Measurements from ENCODE around the gene SREK1IP1.
"Not testable (repeated sequence)": the region's sequence is repeated elsewhere in the genome, so short reads cannot be mapped to it uniquely, and the experiment has no call there.

The SREK1IP1 gene

DNA sequence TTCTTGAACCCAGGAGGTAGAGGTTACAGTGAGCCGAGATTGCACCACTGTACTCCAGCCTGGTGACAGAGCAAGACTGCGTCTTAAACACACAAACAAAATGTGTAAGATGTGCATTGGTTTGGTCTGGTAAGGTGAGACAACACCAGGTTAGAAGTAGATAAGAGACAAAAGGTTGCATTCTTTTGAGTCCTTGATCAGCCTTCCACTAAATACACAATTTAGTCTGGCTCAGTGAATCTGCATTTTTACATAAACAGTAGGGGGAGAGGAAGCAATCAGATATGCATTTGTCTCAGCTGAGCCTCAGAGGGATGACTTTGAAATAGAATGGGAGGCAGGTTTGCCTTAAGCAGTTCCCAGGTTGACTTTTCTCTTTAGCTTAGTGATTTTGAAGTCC, 62.4 kb downstream of the SREK1IP1 start:
- H3K4me2 ChIP-seq (ENCODE audit: low read length); H3K4me1 ChIP-seq (ENCODE audit: control insufficient read depth, insufficient read depth, low read length); H3K4me3 ChIP-seq (ENCODE audit: low read length); H3K36me3 ChIP-seq (ENCODE audit: insufficient read depth, low read length); H3K9me3 ChIP-seq (replicated peaks; ENCODE audit: low read length); H3K27me3 ChIP-seq (ENCODE audit: control insufficient read depth, insufficient read depth, low read length); H3K9ac ChIP-seq (ENCODE audit: low read depth, low read length): not testable (repeated sequence)

DNA sequence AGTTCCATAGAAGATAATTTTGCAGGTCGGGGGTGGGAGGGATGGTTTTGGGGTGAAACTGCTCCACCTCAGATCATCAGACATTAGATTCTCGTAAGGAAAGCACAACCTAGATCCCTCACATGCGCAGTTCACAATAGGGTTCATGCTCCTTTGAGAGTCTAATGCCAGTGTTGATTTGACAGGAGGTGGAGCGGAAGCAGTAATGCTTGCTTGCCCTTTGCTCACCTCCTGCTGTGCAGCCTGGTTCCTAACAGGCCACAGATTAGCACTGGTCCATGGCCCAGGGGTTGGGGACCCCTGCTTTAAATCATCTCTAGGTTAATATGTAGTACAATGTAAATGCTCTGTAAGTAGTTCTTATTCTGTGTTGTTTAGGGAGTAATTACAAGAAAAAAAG, 67.7 kb downstream of the SREK1IP1 start:
- H3K4me2 ChIP-seq (ENCODE audit: low read length), result no peak overlapping the region
- H3K9me3 ChIP-seq (replicated peaks; ENCODE audit: low read length), result no peaks in the 10 kb centered on the region
- H3K9ac ChIP-seq (ENCODE audit: low read depth, low read length), result no peak overlapping the region
- H3K4me3 ChIP-seq (ENCODE audit: low read length), result no peak overlapping the region
- H3K4me1 ChIP-seq (ENCODE audit: control insufficient read depth, insufficient read depth, low read length), result no peaks in the 10 kb centered on the region
- no peaks in the 10 kb centered on the region for H3K36me3 ChIP-seq (ENCODE audit: insufficient read depth, low read length)
- peaks cover 24% of the 10 kb centered on the region for H3K27me3 ChIP-seq (ENCODE audit: control insufficient read depth, insufficient read depth, low read length)

DNA sequence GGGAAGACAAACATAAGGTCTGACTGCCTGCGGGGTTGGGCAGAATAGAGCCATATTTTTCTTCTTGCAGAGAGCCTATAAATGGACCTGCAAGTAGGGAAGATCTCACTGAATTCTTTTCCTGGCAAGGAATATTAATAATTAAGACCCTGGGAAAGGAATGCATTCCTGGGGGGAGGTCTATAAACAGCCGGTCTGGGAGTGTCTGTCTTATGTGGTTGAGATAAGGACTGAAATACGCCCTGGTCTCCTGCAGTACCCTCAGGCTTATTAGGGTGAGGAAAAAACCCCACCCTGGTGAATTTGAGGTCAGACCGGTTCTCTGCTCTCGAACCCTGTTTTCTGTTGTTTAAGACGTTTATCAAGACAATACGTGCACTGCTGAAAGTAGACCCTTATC, 72.1 kb downstream of the SREK1IP1 start:
- not testable (repeated sequence) for H3K4me2 ChIP-seq (ENCODE audit: low read length); H3K36me3 ChIP-seq (ENCODE audit: insufficient read depth, low read length); H3K9me3 ChIP-seq (replicated peaks; ENCODE audit: low read length); H3K4me1 ChIP-seq (ENCODE audit: control insufficient read depth, insufficient read depth, low read length); H3K9ac ChIP-seq (ENCODE audit: low read depth, low read length); H3K4me3 ChIP-seq (ENCODE audit: low read length)
- peaks cover 33% of the 10 kb centered on the region for H3K27me3 ChIP-seq (ENCODE audit: control insufficient read depth, insufficient read depth, low read length)

DNA sequence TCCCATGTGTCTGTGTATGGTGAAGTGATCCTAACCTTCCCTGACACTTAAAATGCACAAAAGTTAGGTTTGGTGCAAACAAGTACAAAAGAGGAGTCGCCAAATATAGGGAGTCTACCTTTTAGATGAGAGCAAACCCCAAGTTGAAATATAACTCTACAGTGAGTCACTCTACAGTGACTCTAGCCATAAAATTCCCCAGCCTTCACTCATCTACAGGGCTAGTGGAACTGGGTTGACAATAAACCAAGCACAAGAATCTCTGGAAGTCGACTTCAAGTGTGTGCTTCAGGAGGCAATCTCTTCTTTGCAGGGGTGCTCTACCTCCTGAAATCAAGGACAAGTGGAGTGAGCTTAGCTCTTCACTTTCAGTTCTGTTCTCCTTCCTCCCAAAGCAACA, 74.9 kb downstream of the SREK1IP1 start:
- Histone ChIP-seq H3K36me3 (ENCODE audit: insufficient read depth, low read length) (no peaks in the 10 kb centered on the region), H3K4me3 (ENCODE audit: low read length) (no peak overlapping the region), H3K27me3 (ENCODE audit: control insufficient read depth, insufficient read depth, low read length) (peaks cover 54% of the 10 kb centered on the region), H3K9me3 (replicated peaks; ENCODE audit: low read length) (no peaks in the 10 kb centered on the region), H3K4me1 (ENCODE audit: control insufficient read depth, insufficient read depth, low read length) (peaks cover 9% of the 10 kb centered on the region), H3K9ac (ENCODE audit: low read depth, low read length) (no peak overlapping the region), H3K4me2 (ENCODE audit: low read length) (no peak overlapping the region)

DNA sequence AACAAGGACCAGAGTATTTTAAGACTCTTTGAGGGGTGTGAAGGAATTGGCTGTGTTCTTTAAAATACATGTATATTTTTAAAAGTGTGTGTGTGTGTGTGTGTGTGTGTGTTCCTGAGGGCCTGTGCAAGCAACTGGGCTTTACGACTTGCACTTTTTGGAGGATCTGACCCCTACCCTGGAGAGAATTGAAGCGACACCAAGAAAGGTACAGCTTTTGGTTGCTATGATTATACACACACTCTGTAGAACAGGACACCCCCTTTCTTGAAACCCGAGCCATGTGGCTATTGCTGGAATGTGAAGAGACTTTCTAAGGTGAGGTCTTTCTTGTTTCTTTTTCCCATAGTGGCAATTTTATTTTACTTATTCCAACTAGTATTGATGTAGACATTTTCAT, 77.2 kb downstream of the SREK1IP1 start:
- peak overlapping the region; percentile 58 for H3K4me3 ChIP-seq (ENCODE audit: low read length)

DNA sequence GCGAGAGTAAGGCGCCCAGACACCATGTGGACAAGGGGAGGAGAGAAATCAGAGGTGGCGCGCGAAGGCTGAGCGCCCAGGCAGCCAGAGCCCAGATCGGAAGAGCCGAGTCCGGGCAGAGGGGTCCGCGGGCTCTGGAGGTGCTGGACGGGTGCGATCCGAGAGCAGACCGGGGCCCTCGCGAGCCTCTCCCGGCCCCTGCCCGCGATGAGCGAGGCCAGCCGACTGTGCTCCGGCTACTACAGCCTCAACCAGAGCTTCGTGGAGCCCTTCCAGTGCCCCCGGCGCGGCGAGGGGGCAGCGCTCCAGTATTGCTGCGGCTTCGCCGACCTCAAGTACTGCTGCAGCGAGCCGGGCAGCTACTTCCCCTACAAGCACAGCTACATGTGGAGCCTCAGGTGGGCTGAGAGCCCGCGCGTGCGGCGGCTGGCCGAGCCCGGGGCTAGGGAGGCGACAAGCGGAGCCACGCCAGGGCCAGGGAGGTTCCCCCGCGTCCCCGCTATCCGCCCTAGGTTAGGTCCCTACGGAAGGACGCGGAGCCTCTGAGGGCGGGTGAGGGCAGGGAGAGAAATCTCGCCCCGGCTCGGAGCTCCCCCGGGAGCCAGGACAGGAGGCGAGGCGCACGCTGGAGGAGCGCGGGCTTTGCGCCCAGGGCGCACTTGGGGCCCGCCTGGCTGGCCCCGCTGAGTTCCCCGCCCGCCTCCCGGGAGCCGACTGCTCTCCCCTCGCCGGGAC, 77.9 kb downstream of the SREK1IP1 start, which contains the start of gene SHISAL2B:
TSS of gene SHISAL2B (plus strand) at position 87 of the 735 bp plus-strand sequence. CDS start at position 208, 121 bp downstream.
- Histone ChIP-seq H3K36me3 (ENCODE audit: insufficient read depth, low read length) (no peaks in the 10 kb centered on the region), H3K9ac (ENCODE audit: low read depth, low read length) (no peak within 1 kb of the TSS), H3K4me1 (ENCODE audit: control insufficient read depth, insufficient read depth, low read length) (peaks cover 9% of the 10 kb centered on the region), H3K4me3 (ENCODE audit: low read length) (peak within 1 kb of the TSS; percentile 58), H3K4me2 (ENCODE audit: low read length) (peak within 1 kb of the TSS; percentile 83), H3K27me3 (ENCODE audit: control insufficient read depth, insufficient read depth, low read length) (peaks cover 72% of the 10 kb centered on the region), H3K9me3 (replicated peaks; ENCODE audit: low read length) (no peaks in the 10 kb centered on the region)

More for the DNA sequence above, 77.2 kb downstream of the SREK1IP1 start:
- H3K27me3 ChIP-seq (ENCODE audit: control insufficient read depth, insufficient read depth, low read length), result peaks cover 65% of the 10 kb centered on the region
- H3K4me2 ChIP-seq (ENCODE audit: low read length), result peak overlapping the region; percentile 83
- H3K9me3 ChIP-seq (replicated peaks; ENCODE audit: low read length), result no peaks in the 10 kb centered on the region
- H3K9ac ChIP-seq (ENCODE audit: low read depth, low read length), result no peak overlapping the region
- no peaks in the 10 kb centered on the region for H3K36me3 ChIP-seq (ENCODE audit: insufficient read depth, low read length)
- H3K4me1 ChIP-seq (ENCODE audit: control insufficient read depth, insufficient read depth, low read length), result peaks cover 9% of the 10 kb centered on the region

DNA sequence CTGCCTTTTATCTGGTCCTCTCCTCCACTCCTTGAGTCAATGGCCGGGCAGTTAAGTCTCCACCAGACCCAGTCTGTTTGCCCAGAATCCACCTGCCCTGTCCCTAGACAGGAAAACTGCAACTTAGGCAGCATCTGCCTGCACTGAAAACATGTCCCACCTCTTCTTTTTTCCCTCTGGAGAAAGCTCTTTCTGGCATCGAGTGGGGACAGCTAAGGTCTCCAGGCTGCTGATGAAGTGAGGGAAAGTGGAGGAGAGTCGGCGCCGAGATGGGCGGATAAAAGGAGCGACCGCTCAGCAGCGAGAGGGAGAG, 78.4 kb downstream of the SREK1IP1 start:
- Histone ChIP-seq H3K36me3 (ENCODE audit: insufficient read depth, low read length) (no peaks in the 10 kb centered on the region), H3K27me3 (ENCODE audit: control insufficient read depth, insufficient read depth, low read length) (peaks cover 75% of the 10 kb centered on the region), H3K4me3 (ENCODE audit: low read length) (peak overlapping the region; percentile 58)

DNA sequence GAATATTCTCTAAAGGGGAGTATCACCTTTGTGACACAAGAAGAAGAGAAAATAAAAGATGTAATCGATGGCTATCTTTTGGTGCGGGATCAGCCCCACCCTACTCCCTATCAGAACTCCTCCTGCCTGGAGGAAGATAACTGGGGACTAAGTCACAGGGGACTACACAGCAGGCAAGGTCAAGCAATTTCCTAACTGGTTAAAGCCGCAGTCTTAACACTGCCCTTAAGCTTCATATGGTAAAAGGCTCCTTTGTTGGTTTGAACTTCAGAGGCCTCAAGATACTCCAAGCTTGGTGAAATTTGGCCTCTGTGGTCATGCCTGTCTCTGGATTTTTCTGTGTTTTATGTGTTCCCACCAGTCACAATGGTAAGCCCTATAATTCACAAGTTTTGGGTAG, 79.5 kb downstream of the SREK1IP1 start:
- no peaks in the 10 kb centered on the region for H3K9me3 ChIP-seq (replicated peaks; ENCODE audit: low read length)
- no peak overlapping the region for H3K9ac ChIP-seq (ENCODE audit: low read depth, low read length)
- no peak overlapping the region for H3K4me2 ChIP-seq (ENCODE audit: low read length)
- no peak overlapping the region for H3K4me3 ChIP-seq (ENCODE audit: low read length)
- no peaks in the 10 kb centered on the region for H3K36me3 ChIP-seq (ENCODE audit: insufficient read depth, low read length)
- peaks cover 9% of the 10 kb centered on the region for H3K4me1 ChIP-seq (ENCODE audit: control insufficient read depth, insufficient read depth, low read length)
- peaks cover 82% of the 10 kb centered on the region for H3K27me3 ChIP-seq (ENCODE audit: control insufficient read depth, insufficient read depth, low read length)

More for the DNA sequence above, 78.4 kb downstream of the SREK1IP1 start:
- Histone ChIP-seq H3K4me1 (ENCODE audit: control insufficient read depth, insufficient read depth, low read length) (peaks cover 9% of the 10 kb centered on the region), H3K9me3 (replicated peaks; ENCODE audit: low read length) (no peaks in the 10 kb centered on the region), H3K9ac (ENCODE audit: low read depth, low read length) (no peak overlapping the region), H3K4me2 (ENCODE audit: low read length) (peak overlapping the region; percentile 83)

DNA sequence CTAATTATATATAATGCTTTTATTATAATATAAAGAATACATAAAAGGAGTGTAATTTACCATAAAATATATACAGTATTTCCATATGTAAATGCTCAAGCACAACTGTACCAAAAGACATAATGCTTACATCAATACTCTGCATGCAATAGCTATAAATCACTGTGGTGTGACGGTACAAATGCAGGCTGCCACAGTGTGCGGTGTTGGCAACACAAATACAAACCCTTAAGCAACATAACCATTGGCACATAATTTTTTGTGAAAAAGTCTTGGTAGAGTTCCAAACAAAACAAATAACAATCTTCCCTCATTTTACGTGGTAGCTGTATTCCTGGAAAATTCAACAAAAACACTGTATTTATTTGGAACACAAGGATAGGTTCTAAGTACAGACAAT, 80.1 kb downstream of the SREK1IP1 start:
- peaks cover 87% of the 10 kb centered on the region for H3K27me3 ChIP-seq (ENCODE audit: control insufficient read depth, insufficient read depth, low read length)
- H3K4me3 ChIP-seq (ENCODE audit: low read length), result no peak overlapping the region
- no peak overlapping the region for H3K4me2 ChIP-seq (ENCODE audit: low read length)
- peaks cover 9% of the 10 kb centered on the region for H3K4me1 ChIP-seq (ENCODE audit: control insufficient read depth, insufficient read depth, low read length)
- H3K9ac ChIP-seq (ENCODE audit: low read depth, low read length), result no peak overlapping the region
- H3K36me3 ChIP-seq (ENCODE audit: insufficient read depth, low read length), result no peaks in the 10 kb centered on the region
- H3K9me3 ChIP-seq (replicated peaks; ENCODE audit: low read length), result no peaks in the 10 kb centered on the region

DNA sequence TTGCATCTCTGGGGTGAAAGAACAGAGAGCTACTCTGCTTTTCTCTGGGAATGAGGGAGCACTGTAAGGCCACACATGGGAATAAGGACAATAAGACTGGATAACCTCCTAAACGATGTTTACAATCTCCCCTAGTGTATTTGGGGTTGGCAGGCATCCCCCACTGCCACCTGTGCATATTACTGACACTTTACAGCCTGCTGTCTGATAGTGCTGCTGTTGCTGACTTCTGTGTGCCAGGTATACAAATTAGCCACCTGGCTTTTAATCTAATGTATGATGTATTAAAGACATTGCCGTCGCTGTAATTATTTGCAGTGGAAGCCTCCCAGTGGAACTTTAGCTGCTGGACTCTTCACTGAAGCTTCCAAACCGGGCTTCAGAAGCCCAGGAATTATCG, 82.6 kb downstream of the SREK1IP1 start:
- peaks cover 70% of the 10 kb centered on the region for H3K27me3 ChIP-seq (ENCODE audit: control insufficient read depth, insufficient read depth, low read length)
- no peak overlapping the region for H3K4me3 ChIP-seq (ENCODE audit: low read length)
- peaks cover 9% of the 10 kb centered on the region for H3K4me1 ChIP-seq (ENCODE audit: control insufficient read depth, insufficient read depth, low read length)
- no peak overlapping the region for H3K9ac ChIP-seq (ENCODE audit: low read depth, low read length)
- no peaks in the 10 kb centered on the region for H3K36me3 ChIP-seq (ENCODE audit: insufficient read depth, low read length)
- H3K4me2 ChIP-seq (ENCODE audit: low read length), result no peak overlapping the region
- H3K9me3 ChIP-seq (replicated peaks; ENCODE audit: low read length), result no peaks in the 10 kb centered on the region

DNA sequence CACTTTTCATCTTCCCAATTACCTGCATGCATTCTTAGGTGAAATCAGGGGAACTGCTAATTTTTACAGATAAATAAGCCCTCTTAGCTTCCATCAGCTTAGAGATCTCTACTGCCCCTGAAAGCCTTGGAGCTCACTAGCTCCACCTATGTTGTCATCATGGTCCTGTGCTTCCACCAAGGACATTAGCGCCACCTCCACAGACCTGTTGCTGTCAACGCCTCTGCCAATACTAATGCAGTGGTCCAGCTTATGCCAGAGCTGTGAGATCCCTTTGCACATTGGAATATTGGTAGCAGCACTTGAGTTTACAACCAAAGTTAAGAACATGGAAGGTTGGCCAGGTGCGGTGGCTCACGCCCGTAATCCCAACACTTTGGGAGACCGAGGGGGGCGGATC, 85.9 kb downstream of the SREK1IP1 start:
- no peaks in the 10 kb centered on the region for H3K36me3 ChIP-seq (ENCODE audit: insufficient read depth, low read length)
- no peak overlapping the region for H3K4me2 ChIP-seq (ENCODE audit: low read length)
- no peak overlapping the region for H3K4me3 ChIP-seq (ENCODE audit: low read length)
- no peaks in the 10 kb centered on the region for H3K9me3 ChIP-seq (replicated peaks; ENCODE audit: low read length)
- no peaks in the 10 kb centered on the region for H3K4me1 ChIP-seq (ENCODE audit: control insufficient read depth, insufficient read depth, low read length)
- H3K9ac ChIP-seq (ENCODE audit: low read depth, low read length), result no peak overlapping the region
- peaks cover 59% of the 10 kb centered on the region for H3K27me3 ChIP-seq (ENCODE audit: control insufficient read depth, insufficient read depth, low read length)

DNA sequence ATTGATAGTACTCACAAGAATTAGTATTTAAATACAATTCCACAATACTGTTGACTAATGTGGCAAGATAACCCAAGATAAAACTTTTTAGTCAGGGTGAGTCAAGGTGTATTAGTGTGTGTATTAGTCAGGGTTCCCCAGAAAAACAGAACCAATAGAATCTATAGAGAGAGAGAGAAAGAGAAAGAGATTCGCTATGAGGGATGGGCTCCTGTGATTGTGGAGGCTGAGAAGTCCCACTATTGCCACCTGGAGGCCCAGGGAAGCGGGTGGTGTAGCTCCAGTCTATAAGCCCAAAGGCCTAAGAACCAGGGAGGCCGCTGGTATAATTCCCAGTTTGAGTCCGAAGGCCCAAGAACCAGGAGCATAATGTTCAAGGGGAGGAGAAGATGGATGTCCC, 88.2 kb downstream of the SREK1IP1 start:
- Histone ChIP-seq H3K4me2 (ENCODE audit: low read length) (no peak overlapping the region), H3K4me3 (ENCODE audit: low read length) (no peak overlapping the region), H3K36me3 (ENCODE audit: insufficient read depth, low read length) (no peaks in the 10 kb centered on the region), H3K9ac (ENCODE audit: low read depth, low read length) (no peak overlapping the region), H3K27me3 (ENCODE audit: control insufficient read depth, insufficient read depth, low read length) (peaks cover 40% of the 10 kb centered on the region), H3K9me3 (replicated peaks; ENCODE audit: low read length) (no peaks in the 10 kb centered on the region), H3K4me1 (ENCODE audit: control insufficient read depth, insufficient read depth, low read length) (no peaks in the 10 kb centered on the region)

Data from skeletal muscle satellite cell (primary cell).